CD4-positive, alpha-beta T cell treated with Interleukin-15 for 4 hours (primary cell): ENCODE results near the gene LRP11.
"Not testable (repeated sequence)": the region's sequence is repeated elsewhere in the genome, so short reads cannot be mapped to it uniquely, and the experiment has no call there.

Experiments
- DNase-seq: peaks from one replicate; pipeline ENCODE4 v3.0.0-alpha.2; 2020; ENCODE audit warnings: low spot score

The LRP11 gene

DNA sequence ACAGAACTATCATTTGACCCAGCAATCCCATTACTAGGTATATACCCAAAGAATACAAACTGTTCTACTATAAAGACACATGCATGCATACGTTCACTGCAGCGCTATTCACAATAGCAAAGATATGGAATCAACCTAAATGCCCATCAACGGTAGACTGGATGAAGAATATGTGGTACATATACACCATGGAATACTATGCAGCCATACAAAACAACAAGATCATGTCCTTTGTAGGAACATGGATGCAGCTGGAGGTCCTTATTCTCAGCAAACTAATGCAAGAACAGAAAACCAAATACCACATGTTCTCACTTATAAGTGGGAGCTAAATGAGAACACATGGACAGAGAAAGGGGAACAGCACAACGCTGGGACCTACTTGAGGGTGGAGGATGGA is 15.8 kb downstream of the LRP11 start:
- not testable (repeated sequence) for DNase-seq

DNA sequence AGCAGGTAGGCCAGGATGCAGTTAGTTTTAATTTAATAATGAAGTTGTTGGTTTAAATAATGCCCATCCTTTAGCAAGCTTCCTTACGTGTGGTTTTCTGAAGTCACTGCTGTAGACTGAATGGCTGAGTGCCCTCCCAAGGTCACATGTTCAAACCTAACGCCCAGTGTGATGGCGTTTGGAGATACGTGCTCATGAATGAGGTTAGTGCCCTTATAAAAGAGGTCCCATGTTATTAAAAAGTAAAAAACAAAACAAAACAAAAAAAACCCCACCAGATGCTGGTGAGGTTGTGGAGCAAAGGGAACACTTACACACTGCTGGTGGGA is 16.3 kb downstream of the LRP11 start:
- no peak for DNase-seq

DNA sequence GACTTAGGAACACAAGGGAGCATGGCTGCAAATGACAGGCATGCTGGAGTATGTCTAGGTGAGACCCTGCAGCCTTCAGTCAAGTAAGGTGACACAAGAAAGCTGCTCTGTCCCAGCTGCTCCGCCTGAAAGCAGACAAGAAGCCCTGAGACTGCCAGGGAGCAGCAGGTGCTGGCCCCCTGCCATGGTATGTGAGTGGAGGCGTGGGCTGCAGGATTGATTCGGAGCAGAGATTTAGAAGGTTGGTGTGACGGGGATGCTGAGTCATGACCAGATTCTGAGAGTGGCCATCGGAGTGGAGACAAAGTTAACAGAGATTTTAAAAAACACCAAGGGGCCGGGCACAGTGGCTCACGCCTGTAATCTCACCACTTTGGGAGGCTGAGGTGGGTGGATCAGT is 17.8 kb downstream of the LRP11 start:
- no peak for DNase-seq

DNA sequence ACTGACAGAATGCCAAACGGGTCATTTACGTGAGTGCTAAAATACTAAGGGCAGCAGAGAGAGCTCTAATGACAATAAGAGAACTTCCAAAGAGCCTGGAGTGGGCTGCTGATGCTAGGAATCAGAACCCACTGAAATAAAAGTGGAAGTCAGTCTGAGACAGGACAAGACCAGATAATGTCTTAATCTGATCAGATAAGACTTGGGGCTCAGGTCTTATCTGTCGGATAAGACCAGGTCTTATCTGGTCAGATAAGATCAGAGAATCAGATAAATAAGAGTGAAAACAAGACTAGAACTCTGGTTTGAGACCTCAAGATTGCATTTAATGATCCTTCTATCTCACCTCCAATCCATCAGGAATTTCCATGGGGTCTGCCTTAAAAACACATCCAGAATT is 18.6 kb downstream of the LRP11 start:
- no peak for DNase-seq

DNA sequence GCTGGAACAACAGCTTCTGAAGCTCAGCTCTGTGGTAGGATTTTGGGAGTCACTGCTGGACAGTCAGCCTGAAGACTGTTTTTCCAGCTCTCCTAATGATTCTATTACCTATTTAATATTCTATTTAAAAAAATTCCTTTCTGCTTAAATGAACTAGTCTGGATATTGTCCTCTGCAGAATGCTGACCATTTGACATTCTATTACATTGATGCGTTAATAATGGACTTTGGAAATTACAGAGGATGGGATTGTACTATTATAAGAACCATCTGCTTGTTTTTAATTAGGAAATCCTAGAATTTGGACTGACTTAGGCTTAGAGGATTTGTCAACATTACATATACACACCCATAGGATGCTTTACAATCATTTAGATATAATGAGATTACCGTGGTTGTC is 19.7 kb downstream of the LRP11 start:
- DNase-seq = no peak

DNA sequence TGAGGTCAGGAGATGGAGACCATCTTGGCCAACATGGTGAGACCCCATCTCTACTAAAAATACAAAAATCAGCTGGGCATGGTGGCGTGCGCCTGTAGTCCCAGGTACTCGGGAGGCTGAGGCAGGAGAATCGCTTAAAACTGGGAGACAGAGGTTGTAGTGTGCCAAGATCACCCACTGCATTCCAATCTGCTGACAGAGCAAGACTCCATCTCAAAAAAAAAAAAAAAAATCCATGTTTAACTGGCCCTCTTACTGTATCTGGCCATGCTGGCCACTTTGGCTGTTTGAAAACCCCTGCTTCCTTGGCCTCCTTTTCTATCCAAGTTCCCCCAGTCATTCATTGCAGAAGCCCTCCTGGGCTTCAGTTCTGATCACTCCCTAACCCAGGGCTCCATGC is 20.1 kb downstream of the LRP11 start:
- DNase-seq = not testable (repeated sequence)

DNA sequence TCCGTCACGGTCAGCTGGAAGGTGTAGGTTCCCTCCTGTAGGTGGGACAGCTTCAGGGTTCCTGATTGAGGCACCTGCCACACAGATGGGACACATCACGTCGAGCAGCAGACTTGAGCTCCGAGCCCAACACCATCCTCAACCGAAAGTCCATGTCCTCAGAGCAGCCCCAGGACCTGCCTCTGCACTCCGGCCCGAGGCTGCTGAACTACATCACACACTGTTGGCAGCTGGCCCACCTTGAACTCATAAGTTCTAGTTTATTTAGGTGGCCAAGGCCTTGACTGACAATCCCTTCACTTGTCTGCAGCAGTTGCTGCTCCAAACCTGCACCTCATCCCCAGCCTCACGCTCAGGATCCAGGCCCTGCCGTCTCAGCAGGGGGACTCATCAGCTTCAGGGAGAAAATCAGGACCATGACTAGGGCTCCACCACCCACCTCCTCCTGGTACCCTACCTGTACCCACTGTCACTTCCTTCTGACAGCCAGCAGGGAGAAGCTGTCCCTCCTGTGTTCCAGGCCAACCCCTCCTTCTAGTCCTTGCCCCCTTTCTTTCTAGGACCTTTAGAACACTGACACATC is 21.0 kb downstream of the LRP11 start:
- DNase-seq = no peak

DNA sequence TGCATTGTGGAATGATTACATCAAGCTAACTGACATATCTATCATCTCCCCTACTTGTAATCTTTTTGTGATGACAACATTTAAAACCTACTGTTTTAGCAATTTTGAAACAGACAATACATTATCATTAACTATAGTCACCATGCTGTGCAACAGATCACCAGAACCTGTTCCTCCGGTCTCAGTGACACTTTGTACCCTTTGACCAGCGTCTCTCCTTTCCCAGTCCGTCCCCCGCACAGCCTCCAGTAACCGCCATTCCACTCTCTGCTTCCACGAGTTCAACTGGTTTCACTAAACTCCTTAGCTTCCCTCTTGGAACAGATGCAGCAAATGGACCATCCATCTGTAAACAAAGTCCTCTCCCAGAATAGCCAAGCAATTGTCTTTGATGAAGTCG is 21.8 kb downstream of the LRP11 start:
- no peak for DNase-seq

DNA sequence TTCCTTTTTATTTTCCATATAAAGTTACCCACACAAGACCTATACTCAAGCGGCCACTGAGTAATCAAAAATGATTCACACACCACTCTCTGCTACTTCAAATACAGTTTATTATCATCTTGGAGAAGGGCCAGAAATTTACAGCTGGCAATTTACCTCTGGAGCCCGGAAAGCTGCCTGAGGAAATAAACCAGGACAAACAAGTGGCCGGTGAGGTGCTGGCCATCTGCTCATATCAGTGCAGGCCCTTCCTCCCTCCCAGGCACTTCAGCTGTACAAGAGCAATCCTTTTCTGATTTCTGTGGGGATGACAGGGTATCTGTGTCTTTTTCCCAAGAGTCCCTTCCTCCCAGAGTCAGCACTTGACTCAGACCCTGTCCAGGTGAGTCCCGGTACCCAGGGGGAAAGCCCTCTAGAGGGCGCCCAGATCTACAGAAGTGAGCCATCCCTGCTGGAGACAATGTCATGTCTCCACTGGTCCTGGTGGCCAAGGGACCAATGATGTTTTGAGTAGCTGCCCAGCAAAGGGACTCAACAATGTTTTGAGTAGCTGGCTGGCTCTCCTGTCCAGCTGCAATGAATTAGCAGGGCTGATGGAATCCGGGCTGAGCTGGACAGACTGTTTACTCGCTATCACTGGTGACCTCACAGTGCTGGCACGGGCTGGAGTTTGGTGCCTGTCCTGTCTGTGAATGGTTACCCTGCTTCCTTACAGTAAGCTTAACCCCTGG is 23.6 kb downstream of the LRP11 start:
- DNase-seq = peak; percentile 40

DNA sequence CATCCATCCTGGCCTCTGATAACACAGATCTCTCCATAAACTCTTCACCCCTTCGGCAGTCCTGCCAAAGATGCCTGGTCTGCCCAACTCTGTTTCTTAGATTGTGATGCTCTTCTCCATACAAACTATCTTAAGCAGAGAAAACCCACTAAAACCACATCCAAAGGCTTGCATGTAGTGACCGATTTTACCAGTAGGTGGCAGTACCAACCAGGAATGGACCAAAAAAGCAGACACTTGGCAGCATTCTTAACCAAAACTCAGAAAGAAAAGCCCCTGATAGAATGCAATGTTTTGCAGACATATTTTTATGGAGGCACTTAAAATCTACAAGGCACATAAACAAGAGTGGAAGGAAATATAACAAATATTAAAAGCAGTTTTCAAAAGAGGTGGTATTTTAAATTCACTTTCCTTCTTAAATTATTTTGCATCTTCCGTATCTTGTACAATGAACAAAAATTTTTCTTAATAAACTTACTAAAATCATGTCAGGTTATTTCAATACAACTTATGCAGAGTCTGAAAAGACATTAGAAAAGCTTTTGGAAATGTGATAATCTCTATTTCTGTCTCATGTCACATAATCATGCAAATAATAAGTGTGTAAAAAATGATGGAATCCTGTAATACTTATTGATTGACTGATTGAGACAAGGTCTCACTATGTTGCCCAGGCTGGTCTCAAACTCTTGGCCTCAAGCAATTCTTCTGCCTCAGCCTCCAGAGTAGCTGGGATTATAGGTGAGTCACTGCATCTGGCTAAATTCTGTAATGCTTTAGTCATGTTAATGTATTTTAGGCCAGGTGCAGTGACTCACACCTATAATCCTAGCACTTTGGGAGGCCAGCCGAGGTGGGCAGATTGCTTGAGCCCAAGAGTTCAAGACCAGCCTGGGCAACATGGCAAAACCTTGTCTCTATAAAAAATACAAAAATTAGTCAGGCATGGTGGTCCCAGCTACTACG is 29.4 kb downstream of the LRP11 start:
- peak; percentile 80 for DNase-seq

DNA sequence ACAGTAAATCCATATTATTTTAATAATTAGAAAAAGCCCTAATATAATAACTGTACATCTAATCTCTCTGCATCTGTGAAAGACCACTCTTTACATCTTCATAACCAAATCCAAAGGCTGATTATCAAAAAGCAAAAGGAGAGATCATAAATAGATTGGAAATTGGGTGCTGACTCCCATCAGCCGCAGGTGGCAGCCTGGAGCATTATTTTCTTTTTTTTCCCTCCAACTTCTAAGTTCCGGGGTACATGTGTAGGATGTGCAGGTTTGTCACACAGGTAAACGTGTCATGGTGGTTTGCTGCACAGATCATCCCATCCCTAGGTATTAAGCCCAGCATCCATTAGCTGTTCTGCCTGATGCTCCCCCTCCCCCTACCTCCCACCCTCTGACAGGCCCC is 30.5 kb downstream of the LRP11 start:
- no peak for DNase-seq

DNA sequence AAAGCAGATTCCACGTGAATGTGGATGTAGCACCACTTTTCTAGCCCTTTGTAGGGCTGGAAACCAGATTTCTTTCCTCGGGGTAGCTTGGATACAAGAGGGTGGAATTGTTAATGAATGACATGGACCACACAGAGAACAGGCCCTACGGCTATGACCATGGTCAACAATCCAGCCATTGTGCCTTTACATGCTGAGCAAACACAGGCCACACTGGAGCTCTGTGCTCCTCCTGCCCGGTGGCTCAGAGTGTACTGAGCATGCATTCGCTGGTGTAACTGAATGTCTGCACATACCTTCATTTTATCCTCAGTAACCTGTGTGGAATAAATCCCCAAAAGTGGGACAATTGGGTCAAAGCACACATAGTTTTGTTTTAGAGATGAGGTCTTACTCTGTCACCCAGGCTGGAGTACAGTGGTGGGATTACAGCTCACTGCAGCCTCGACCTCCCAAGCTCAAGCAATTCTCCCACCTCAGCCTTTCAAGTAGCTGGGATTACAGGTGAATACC is 32.8 kb downstream of the LRP11 start:
- no peak for DNase-seq

DNA sequence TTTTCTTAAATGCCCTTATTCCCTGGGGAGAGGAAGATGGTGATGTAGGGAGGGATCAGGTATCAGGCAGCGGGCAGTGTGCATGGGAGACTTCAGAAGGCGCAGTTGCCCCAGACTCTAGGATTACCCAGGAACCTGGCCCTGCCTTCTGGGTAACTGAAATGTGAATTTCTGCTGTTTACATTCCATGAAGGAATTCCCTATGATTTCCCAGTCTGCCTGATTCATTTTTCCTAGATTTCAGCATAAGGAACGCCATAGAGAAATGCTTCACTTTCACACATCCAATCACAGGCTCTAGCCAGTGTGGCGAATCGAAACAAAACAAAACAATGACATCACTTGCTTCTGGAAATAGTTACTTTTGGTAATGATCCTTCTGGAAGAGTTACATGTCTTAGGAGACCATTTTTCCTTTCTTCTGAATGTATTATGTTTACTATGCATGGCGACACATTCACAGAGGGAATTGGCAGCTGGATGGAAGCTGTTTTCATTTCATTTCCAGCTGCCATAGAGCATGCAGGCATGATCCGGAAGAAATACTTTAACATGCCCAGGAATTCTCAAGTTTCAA is 33.3 kb downstream of the LRP11 start:
- no peak for DNase-seq

DNA sequence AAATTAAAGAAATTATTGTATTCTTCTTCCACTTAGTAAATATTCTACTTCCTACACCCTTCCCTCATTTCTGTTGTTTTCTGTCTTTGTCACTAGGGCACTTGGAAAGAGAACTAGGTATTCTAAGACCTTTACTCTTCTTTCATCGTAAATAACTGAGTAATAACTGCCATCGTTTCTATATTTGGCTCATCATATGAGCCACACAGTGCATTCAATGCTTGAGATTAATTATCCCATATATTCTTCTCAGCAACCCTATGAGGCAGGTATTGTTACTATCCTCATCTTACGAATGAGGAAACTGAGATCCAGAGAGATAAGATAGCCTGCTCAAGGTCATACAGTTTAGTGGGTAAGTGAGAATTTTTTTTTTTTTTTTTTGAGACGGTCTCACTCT is 38.9 kb downstream of the LRP11 start:
- no peak for DNase-seq

DNA sequence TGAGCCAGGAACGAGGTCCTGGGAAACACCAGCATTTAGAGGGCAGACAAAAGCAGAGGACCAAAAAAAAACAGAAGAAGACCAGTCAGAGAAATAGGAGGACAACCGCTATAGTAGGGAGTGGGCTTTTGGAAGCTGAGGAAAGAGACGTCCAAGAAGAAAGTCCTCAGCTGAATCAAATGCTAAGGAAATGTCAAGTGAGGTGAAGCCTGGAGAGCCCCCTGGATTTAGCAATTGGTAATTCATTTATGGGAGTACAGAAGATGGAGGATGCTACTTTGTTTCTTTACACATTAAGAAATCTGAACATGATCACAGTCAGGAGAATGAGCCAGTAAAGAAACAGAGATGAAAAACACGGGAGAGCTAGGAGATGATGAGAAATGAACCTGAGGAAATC is 41.1 kb downstream of the LRP11 start:
- no peak for DNase-seq

DNA sequence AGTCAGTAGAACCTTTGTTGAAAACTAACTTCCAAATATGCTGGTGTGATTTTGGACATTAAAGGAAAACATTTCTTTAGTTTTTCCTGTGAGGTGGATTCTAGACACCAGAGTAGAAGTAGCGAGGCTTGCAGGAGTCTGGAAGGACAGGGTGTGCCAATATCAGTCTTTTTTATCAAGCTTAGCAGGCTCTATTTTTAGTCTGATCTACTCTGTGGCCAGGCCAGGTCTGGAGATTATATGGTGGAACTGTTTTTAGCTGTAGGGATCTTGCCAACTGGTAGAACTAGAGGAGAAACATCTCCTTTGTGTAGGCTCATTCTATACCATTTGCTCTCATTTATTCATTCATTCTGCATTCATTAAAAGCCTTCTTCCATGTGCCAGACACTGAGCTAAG is 42.7 kb downstream of the LRP11 start:
- DNase-seq = no peak

DNA sequence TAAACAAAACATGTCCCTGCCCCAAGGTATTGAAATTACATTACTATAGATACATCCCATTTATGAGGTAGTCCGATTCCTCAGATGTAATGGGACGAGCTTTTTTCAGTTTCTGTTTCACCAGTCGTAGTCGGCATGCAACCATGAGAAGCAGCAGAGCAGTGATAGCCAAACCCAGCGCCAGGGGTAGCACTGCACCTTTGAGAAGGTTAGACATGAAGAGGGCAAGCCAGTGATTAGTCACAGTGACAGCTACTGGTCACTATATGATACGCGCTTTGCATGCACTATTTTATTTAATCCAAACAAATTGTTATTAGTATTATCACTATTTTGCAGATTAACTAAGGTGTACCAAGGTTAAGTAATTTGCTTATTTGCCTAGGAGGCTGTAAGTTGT is 43.7 kb downstream of the LRP11 start:
- no peak for DNase-seq

DNA sequence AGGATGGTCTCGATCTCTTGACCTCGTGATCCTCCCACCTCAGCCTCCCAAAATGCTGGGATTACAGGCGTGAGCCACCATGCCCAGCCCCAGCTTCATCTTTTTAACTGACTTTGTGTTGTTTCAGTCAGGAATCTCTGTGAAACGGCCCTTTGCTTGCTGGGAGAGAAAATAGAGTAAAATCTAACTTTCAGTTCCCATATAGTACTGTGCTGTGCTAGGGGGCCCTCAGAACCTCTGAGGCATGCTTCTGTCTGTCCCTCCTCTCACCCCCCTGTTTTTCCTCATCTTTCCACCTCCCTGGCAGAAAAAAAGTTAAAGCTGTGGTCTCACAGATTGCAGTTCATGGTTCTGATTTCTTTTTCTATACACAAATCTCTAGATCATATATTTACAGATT is 48.4 kb downstream of the LRP11 start:
- DNase-seq = no peak

DNA sequence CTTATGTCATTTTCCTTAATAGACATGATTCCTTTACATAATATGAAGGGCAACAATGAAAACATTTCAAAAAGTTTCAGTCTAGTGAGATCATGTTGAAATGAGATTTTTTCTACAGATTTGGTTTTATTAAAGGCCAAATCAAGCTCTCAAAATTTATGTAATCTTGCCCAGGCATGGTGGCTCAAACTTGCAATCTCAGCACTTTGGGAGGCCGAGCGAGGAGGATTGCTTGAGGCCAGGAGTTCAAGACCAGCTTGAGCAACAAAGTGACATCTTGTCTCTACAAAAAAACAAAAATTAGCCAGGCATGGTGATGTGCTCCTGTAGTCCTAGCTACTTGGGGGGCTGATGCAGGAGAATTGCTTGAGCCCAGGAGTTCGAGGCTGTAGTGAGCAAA is 50.8 kb downstream of the LRP11 start:
- no peak for DNase-seq

DNA sequence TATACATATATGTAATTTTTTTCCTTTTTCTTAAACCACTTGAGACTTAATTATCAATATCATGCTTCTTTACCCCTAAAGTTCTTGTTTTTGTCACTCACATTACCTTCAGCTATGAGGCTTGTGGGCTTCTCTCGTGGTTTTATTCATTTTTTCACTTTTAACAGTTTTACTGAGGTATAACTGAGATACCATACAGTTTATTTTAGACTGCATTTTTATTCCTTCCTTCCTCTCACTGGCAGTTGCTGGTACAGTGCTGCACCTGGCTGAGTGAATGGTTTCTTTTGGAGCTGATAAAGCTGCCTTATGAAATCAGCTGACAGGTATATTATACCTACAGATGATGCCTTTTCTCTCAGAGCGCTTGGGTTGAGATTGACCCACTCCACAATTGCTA is 54.4 kb downstream of the LRP11 start:
- DNase-seq = no peak

DNA sequence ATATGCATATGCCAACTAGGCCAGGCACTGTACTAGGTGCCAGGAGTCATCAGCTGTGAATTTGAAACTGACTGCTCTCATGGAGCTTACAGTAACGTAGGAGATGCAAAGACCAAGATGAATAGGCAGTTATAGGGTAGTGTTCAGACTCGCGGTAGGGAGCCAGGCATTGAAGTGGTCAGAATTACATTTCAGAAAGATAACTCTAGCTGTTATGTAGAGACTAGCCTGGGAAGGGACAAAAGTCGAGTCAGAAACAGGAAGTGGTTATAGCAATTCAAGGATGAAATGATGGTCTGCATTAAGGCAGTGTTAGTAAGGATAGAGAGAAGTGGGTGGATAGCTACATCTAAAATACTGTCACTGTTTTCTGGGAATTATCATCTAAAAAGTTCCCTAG is 58.0 kb downstream of the LRP11 start:
- no peak for DNase-seq

DNA sequence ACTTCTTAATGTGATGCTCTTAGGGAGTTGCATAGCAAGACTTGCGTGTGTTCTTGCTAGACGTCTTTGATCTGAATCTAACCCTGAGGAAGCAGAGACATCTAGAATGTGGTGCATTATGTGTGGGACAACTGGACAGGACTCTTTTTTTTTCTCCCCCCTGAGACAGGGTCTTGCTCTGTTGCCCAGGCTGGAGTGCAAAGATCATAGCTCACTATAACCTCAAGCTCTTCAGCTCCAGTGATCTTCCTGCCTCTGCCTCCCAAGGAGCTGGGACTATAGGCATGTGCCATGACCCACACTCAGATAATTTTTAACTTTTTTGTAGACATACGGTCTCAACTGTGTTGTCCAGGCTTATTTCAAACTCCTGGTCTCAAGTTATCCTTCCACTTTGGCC is 80.6 kb downstream of the LRP11 start:
- no peak for DNase-seq

DNA sequence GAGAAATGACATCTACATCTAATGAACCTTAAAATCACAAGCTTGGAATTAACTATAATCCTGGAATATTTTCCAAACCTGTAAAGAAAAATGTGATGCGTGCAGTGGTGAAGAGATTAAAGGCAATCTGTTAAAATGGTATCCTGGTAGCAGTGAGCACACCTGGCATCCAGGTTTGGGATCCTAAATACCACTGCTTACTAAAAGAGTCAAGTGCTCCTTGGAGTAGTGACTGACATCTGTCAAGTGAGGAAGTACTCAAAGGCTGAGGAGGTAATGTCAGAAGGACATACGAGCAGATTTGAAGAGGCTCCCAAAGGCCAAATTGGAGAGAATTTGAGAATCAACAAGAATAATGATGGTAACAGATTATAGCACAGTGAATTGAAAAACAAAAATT is 81.8 kb downstream of the LRP11 start:
- no peak for DNase-seq
